Measurements from ENCODE around the gene CCDC92B. TPM values are rescaled to one million over a fixed set of nuclear protein-coding genes. Genes with fewer than 3 reads are reported as not detected.

Gene CCDC92B
- polyA plus RNA-seq, 5 donors: 0.13 to 0.46 (median 0.24) TPM

- DNase-seq: no peak
These were observed 30.1 kb upstream of the CCDC92B start for GRCh38 chr17:2779545-2779944.

- no peak for DNase-seq
These were observed 29.0 kb upstream of the CCDC92B start for GRCh38 chr17:2778489-2778888.

GRCh38 chr17:2777242-2777867 lies 27.9 kb upstream of the CCDC92B start:
- no peak for DNase-seq

- no peak for DNase-seq
These were observed 27.3 kb upstream of the CCDC92B start for GRCh38 chr17:2776589-2777241.

GRCh38 chr17:2775206-2775605 lies 25.8 kb upstream of the CCDC92B start:
- no peak for DNase-seq

GRCh38 chr17:2770129-2770528 lies 20.7 kb upstream of the CCDC92B start:
- no peak for DNase-seq

GRCh38 chr17:2758870-2759269 lies 9.4 kb upstream of the CCDC92B start:
- DNase-seq: no peak

GRCh38 chr17:2755891-2756724 lies 6.7 kb upstream of the CCDC92B start:
- no peak for DNase-seq

- DNase-seq: no peak
These were observed 2.0 kb upstream of the CCDC92B start for GRCh38 chr17:2751491-2751890.

GRCh38 chr17:2750721-2751120 lies 1.3 kb upstream of the CCDC92B start:
- no peak for DNase-seq

GRCh38 chr17:2749784-2750181 lies 331 bp upstream of the CCDC92B start:
- peak; percentile 70 for DNase-seq

GRCh38 chr17:2745317-2746037 lies 4.0 kb downstream of the CCDC92B start:
- peak; percentile 92 to 95 for DNase-seq

GRCh38 chr17:2737693-2738092 lies 11.8 kb downstream of the CCDC92B start:
- no peak for DNase-seq

- no peak for DNase-seq
These were observed 12.5 kb downstream of the CCDC92B start for GRCh38 chr17:2736956-2737355.

GRCh38 chr17:2735896-2736295 lies 13.6 kb downstream of the CCDC92B start:
- no peak for DNase-seq

GRCh38 chr17:2734939-2735338 lies 14.5 kb downstream of the CCDC92B start:
- DNase-seq: no peak

GRCh38 chr17:2731807-2732206 lies 17.6 kb downstream of the CCDC92B start:
- no peak for DNase-seq

- DNase-seq: no peak
These were observed 18.6 kb downstream of the CCDC92B start for GRCh38 chr17:2730764-2731353.

- no peak for DNase-seq
These were observed 24.7 kb downstream of the CCDC92B start for GRCh38 chr17:2724784-2725164.

GRCh38 chr17:2723997-2724783 lies 25.3 kb downstream of the CCDC92B start:
- no peak for DNase-seq

- no peak for DNase-seq
These were observed 25.9 kb downstream of the CCDC92B start for GRCh38 chr17:2723505-2723996.

All from right lung (tissue), 5 donors.